IMR-90 (cell line): ENCODE data around the gene HTR1D. TPM values are rescaled to one million over a fixed set of nuclear protein-coding genes. Genes with fewer than 3 reads are reported as not detected.

ENCODE experiments used
- ATAC-seq: fragments of 200-7000 bp; cut with Tn5 transposase; 2 replicates; pipeline ENCODE4 v1.9.1; 2020; ENCODE audit warnings: low read depth, mild to moderate bottlenecking, moderate library complexity
- BruUV-seq: library from RNA; stranded (reverse); fragments of 400-500 nt; replicated peaks from 2 replicates; lab custom pipeline; 2021; lab: Mats Ljungman, UMichigan
- CTCF ChIA-PET: fragments of 300-600 bp; formaldehyde crosslinking; extraction: SDS; loops from one replicate; lab custom pipeline; 2021; ENCODE audit warnings: antibody characterized with exemption; lab: Yijun Ruan, JAX
- POLR2A ChIA-PET: fragments of 300-600 bp; sonication (Branson Sonifier 250); formaldehyde crosslinking; loops from one replicate; lab custom pipeline; 2022; ENCODE audit warnings: antibody characterized with exemption; ENCODE audit not compliant: unreplicated experiment; lab: Charles Lee
- DNase-seq: peaks from one replicate; pipeline ENCODE4 v3.0.0; 2013
- H2AFZ ChIP-seq: replicated peaks from 2 replicates; pipeline ENCODE3; 2013; ENCODE audit warnings: low read length, mild to moderate bottlenecking; ENCODE audit not compliant: poor library complexity
- H2AK5ac ChIP-seq: 2 replicates; pipeline ENCODE4 v1.6.1; 2013; ENCODE audit warnings: low read depth, low read length, inconsistent platforms
- H2AK9ac ChIP-seq: replicated peaks from 2 replicates; pipeline ENCODE3; 2013; ENCODE audit warnings: mild to moderate bottlenecking, low read depth, low read length, moderate library complexity; ENCODE audit not compliant: poor library complexity
- H2BK120ac ChIP-seq: 2 replicates; pipeline ENCODE4 v1.6.1; 2013; ENCODE audit warnings: low read depth, low read length, inconsistent platforms
- H2BK15ac ChIP-seq: 3 replicates; pipeline ENCODE4 v1.6.1; 2013; ENCODE audit warnings: low read depth, low read length, inconsistent platforms
- H2BK20ac ChIP-seq: 2 replicates; pipeline ENCODE4 v1.6.1; 2013; ENCODE audit warnings: low read depth, mild to moderate bottlenecking, inconsistent platforms, low read length, moderate library complexity
- H2BK5ac ChIP-seq: 2 replicates; pipeline ENCODE4 v1.6.1; 2013; ENCODE audit warnings: mild to moderate bottlenecking, low read depth, low read length, inconsistent platforms; ENCODE audit not compliant: poor library complexity, severe bottlenecking
- H3K14ac ChIP-seq: replicated peaks from 2 replicates; pipeline ENCODE4 v1.6.1; 2013; ENCODE audit warnings: low read depth, low read length, inconsistent platforms
- H3K18ac ChIP-seq: 2 replicates; pipeline ENCODE4 v1.6.1; 2013; ENCODE audit warnings: low read depth, low read length, control low read depth
- H3K23ac ChIP-seq: 2 replicates; pipeline ENCODE4 v1.6.1; 2013; ENCODE audit warnings: low read depth, low read length, inconsistent platforms
- H3K27ac ChIP-seq: 2 replicates; pipeline ENCODE4 v1.5.1; 2013; ENCODE audit warnings: mild to moderate bottlenecking, control low read depth, low read length; ENCODE audit not compliant: insufficient read depth
- H3K27me3 ChIP-seq: 2 replicates; pipeline ENCODE4 v1.6.1; 2013; ENCODE audit warnings: low read length; ENCODE audit not compliant: control insufficient read depth, insufficient read depth
- H3K36me3 ChIP-seq: 2 replicates; pipeline ENCODE4 v1.6.1; 2013; ENCODE audit warnings: low read length, mixed read lengths; ENCODE audit not compliant: control insufficient read depth, insufficient read depth
- H3K4ac ChIP-seq: 2 replicates; pipeline ENCODE4 v1.6.1; 2013; ENCODE audit warnings: low read depth, low read length, inconsistent platforms
- H3K4me1 ChIP-seq: 2 replicates; pipeline ENCODE4 v1.6.1; 2013; ENCODE audit warnings: low read length, mixed read lengths; ENCODE audit not compliant: control insufficient read depth, insufficient read depth
- H3K4me2 ChIP-seq: 2 replicates; pipeline ENCODE4 v1.6.1; 2013; ENCODE audit warnings: low read depth, mild to moderate bottlenecking, control low read depth, low read length, moderate library complexity
- H3K4me3 ChIP-seq: 2 replicates; pipeline ENCODE4 v1.5.1; 2013; ENCODE audit warnings: low read depth, mild to moderate bottlenecking, control low read depth, low read length, moderate library complexity; ENCODE audit not compliant: insufficient read depth
- H3K56ac ChIP-seq: 2 replicates; pipeline ENCODE4 v1.6.1; 2013; ENCODE audit warnings: low read length, inconsistent platforms; ENCODE audit not compliant: insufficient read depth; ENCODE audit errors: extremely low read depth
- H3K79me1 ChIP-seq, 2 experiments: 2 replicates each; pipeline ENCODE4 v1.6.1; 2013; ENCODE audit warnings: low read length in 2 of 2, inconsistent platforms in 1 of 2, low read depth in 1 of 2
- H3K9ac ChIP-seq: 2 replicates; pipeline ENCODE4 v1.6.1; 2013; ENCODE audit warnings: low read depth, low read length, control low read depth
- H3K9me1 ChIP-seq: 2 replicates; pipeline ENCODE4 v1.6.1; 2013; ENCODE audit warnings: low read length, inconsistent platforms; ENCODE audit not compliant: insufficient read depth
- H3K9me3 ChIP-seq: 2 replicates; pipeline ENCODE4 v1.6.1; 2013; ENCODE audit warnings: low read length; ENCODE audit not compliant: control insufficient read depth, insufficient read depth
- H4K20me1 ChIP-seq: 2 replicates; pipeline ENCODE4 v1.6.1; 2013; ENCODE audit warnings: low read length, inconsistent platforms; ENCODE audit not compliant: insufficient read depth
- H4K5ac ChIP-seq: 2 replicates; pipeline ENCODE4 v1.6.1; 2013; ENCODE audit warnings: mild to moderate bottlenecking, low read depth, low read length, control low read depth
- H4K8ac ChIP-seq, 2 experiments: 2 replicates each; pipeline ENCODE4 v1.6.1; 2013; ENCODE audit warnings: low read depth in 2 of 2, low read length in 2 of 2, control low read depth in 1 of 2, inconsistent platforms in 1 of 2
- H4K91ac ChIP-seq: 2 replicates; pipeline ENCODE4 v1.6.1; 2013; ENCODE audit warnings: low read depth, low read length, inconsistent platforms; ENCODE audit not compliant: insufficient read depth
- BHLHE40 ChIP-seq: fragments of 150-350 bp; IDR thresholded peaks from 2 replicates; pipeline ENCODE4 v1.6.1; 2016; ENCODE audit warnings: mild to moderate bottlenecking, low read depth, low read length
- CEBPB ChIP-seq: IDR thresholded peaks from 2 replicates; pipeline ENCODE4 v1.6.1; 2012; ENCODE audit warnings: low read depth, low read length, improper control_type of control experiment
- CHD1 ChIP-seq: IDR thresholded peaks from 2 replicates; pipeline ENCODE4 v1.6.1; 2012; ENCODE audit warnings: low read depth, low read length, improper control_type of control experiment
- CTCF ChIP-seq: conservative IDR thresholded peaks from 2 replicates; pipeline ENCODE4 v1.5.1; 2012; ENCODE audit warnings: mild to moderate bottlenecking, low read depth, low read length, improper control_type of control experiment
- ELK1 ChIP-seq: fragments of 150-350 bp; IDR thresholded peaks from 2 replicates; pipeline ENCODE4 v1.6.1; 2016; ENCODE audit warnings: low read depth, mild to moderate bottlenecking, low read length, moderate library complexity, borderline replicate concordance
- FOS ChIP-seq: fragments of 150-350 bp; IDR thresholded peaks from 2 replicates; pipeline ENCODE4 v1.6.1; 2016; ENCODE audit warnings: low read depth, low read length
- MAFK ChIP-seq: IDR thresholded peaks from 2 replicates; pipeline ENCODE4 v1.6.1; 2012; ENCODE audit warnings: low read depth, low read length, improper control_type of control experiment
- MAZ ChIP-seq: IDR thresholded peaks from 2 replicates; pipeline ENCODE4 v1.6.1; 2012; ENCODE audit warnings: low read depth, mild to moderate bottlenecking, low read length, improper control_type of control experiment, moderate library complexity, borderline replicate concordance
- MXI1 ChIP-seq: IDR thresholded peaks from 2 replicates; pipeline ENCODE4 v1.6.1; 2012; ENCODE audit warnings: low read depth, mild to moderate bottlenecking, low read length, moderate library complexity, borderline replicate concordance
- NFE2L2 ChIP-seq: fragments of 150-350 bp; IDR thresholded peaks from 2 replicates; pipeline ENCODE4 v1.6.1; 2016; ENCODE audit warnings: low read depth, mild to moderate bottlenecking, low read length
- POLR2A ChIP-seq: IDR thresholded peaks from 2 replicates; pipeline ENCODE4 v1.6.1; 2012; ENCODE audit warnings: mild to moderate bottlenecking, low read depth, low read length
- RAD21 ChIP-seq: IDR thresholded peaks from 2 replicates; pipeline ENCODE4 v1.6.1; 2012; ENCODE audit warnings: low read length, improper control_type of control experiment
- RCOR1 ChIP-seq: IDR thresholded peaks from 2 replicates; pipeline ENCODE4 v1.6.1; 2012; ENCODE audit warnings: mild to moderate bottlenecking, low read length, improper control_type of control experiment; ENCODE audit not compliant: insufficient replicate concordance
- RFX5 ChIP-seq: IDR thresholded peaks from 2 replicates; pipeline ENCODE4 v1.8.0; 2012; ENCODE audit warnings: low read depth, mild to moderate bottlenecking, low read length, moderate library complexity
- SMC3 ChIP-seq: fragments of 150-350 bp; IDR thresholded peaks from 2 replicates; pipeline ENCODE4 v1.6.1; 2016; ENCODE audit warnings: low read depth, mild to moderate bottlenecking, antibody characterized with exemption, low read length, moderate library complexity
- USF2 ChIP-seq: fragments of 150-350 bp; IDR thresholded peaks from 2 replicates; pipeline ENCODE4 v1.6.1; 2017; ENCODE audit warnings: mild to moderate bottlenecking, antibody characterized with exemption, low read length, low read depth
- WGBS, 2 experiments: methylation state at CpG; one replicate each; pipeline versions ENCODE4 v1.1.5 to v1.1.7; 2013; ENCODE audit warnings: missing lambda C conversion rate in 2 of 2; ENCODE audit not compliant: insufficient read length in 1 of 2; ENCODE audit errors: extremely low coverage in 2 of 2; 5-methylcytosine and 5-hydroxymethylcytosine counted together
- dilution Hi-C: fragments of 300-500 bp; cut with HindIII; formaldehyde crosslinking; loops from one replicate; pipeline ENCODE4 v1.14.3; 2018; ENCODE audit warnings: low sequenced_read_pairs; ENCODE audit not compliant: unreplicated experiment
- in situ Hi-C: fragments of 300-500 bp; cut with MboI; formaldehyde crosslinking; loops from 3 replicates; pipeline ENCODE4 v1.14.3; 2019; ENCODE audit warnings: low sequenced_read_pairs, inconsistent platforms, mixed read lengths
- intact Hi-C: fragments of 100-400 bp; cut with micrococcal nuclease; formaldehyde crosslinking; loops from 2 replicates; pipeline ENCODE4 v1.10.0; 2022
- polyA plus RNA-seq, 3 experiments: library from polyadenylated mRNA; depleted of rRNA; stranded (reverse); fragments of >200 nt; gene quantifications; 2 replicates each; pipeline ENCODE4 v1.2.3, GENCODE V29; 2012; ENCODE audit warnings: low replicate concordance in 1 of 3
- total RNA-seq: library from RNA; depleted of rRNA; stranded (reverse); fragments of >200 nt; gene quantifications from 2 replicates; pipeline ENCODE4 v1.2.3, GENCODE V29; 2012

HTR1D gene
- total and polyA plus RNA-seq, 2 of the 4 experiments (the other 2 are of a cell fraction), result 0.03 to 0.18 TPM

- ChIA-PET POLR2A (no interaction called here), CTCF (no interaction called here)
- H2AFZ ChIP-seq, result no peak overlapping the region
- DNase-seq, result peak; percentile 19
- no peak overlapping the region for H2BK20ac ChIP-seq
- peaks cover 4% of the 10 kb centered on the region; the same call in 1 of the 2 replicates for H3K27me3 ChIP-seq
- no peak overlapping the region for H2AK5ac ChIP-seq
- H3K36me3 ChIP-seq, result no peaks in the 10 kb centered on the region
- H3K79me1 ChIP-seq, result no peaks in the 10 kb centered on the region
- H3K4ac ChIP-seq, result no peak overlapping the region
- H3K4me3 ChIP-seq, result no peak overlapping the region
- H4K5ac ChIP-seq, result no peak overlapping the region
- H2BK120ac ChIP-seq, result no peak overlapping the region
- ATAC-seq, result no peak
- intact Hi-C loops (no loop called here), dilution Hi-C loops (no loop called here), in situ Hi-C loops (no loop called here)
- WGBS, 2 experiments, result no CpG with 5 or more reads among the region's 1 CpG
- BruUV-seq, result no TSS peak
- no peak overlapping the region for H3K9ac ChIP-seq
- no peak overlapping the region for H3K23ac ChIP-seq
- H3K27ac ChIP-seq, result no peak overlapping the region
- H2BK5ac ChIP-seq, result no peak overlapping the region
- H3K9me1 ChIP-seq, result no peaks in the 10 kb centered on the region
- no peak overlapping the region for H3K56ac ChIP-seq
- H3K4me2 ChIP-seq, result no peak overlapping the region
- no peaks in the 10 kb centered on the region for H4K20me1 ChIP-seq
- H3K14ac ChIP-seq, result no peak overlapping the region
- no peaks in the 10 kb centered on the region for H3K9me3 ChIP-seq
- no peak overlapping the region for H2AK9ac ChIP-seq
- TF ChIP-seq MAFK (no peak), CEBPB (no peak), USF2 (no peak), POLR2A (no peak), NFE2L2 (no peak), BHLHE40 (no peak), FOS (no peak), CTCF (no peak), RFX5 (no peak), CHD1 (no peak), RCOR1 (no peak), MXI1 (no peak), MAZ (no peak), RAD21 (no peak), ELK1 (no peak), SMC3 (no peak)
- H3K4me1 ChIP-seq, result no peaks in the 10 kb centered on the region
- H4K91ac ChIP-seq, result no peak overlapping the region
- H3K18ac ChIP-seq, result no peak overlapping the region
- no peak overlapping the region for H4K8ac ChIP-seq
- no peak overlapping the region for H2BK15ac ChIP-seq
These were observed 34.5 kb upstream of the HTR1D start for GRCh38 chr1:23251812-23252211.
